H9 (cell line): ENCODE measurements around the gene GPX2. TPM values are rescaled to one million over a fixed set of nuclear protein-coding genes. Genes with fewer than 3 reads are reported as not detected.

Experiments used
- DNase-seq: peaks from one replicate; pipeline ENCODE4 v3.0.0-alpha.2; 2017
- H2AFZ ChIP-seq: one replicate; pipeline ENCODE4 v1.6.1; 2013; ENCODE audit warnings: mild to moderate bottlenecking, low read length, control low read depth, moderate library complexity
- H2AK5ac ChIP-seq: 2 replicates; pipeline ENCODE4 v1.6.1; 2013; ENCODE audit warnings: low read length, control low read depth, mixed read lengths; ENCODE audit not compliant: insufficient read length
- H2BK120ac ChIP-seq: one replicate; pipeline ENCODE4 v1.6.1; 2013; ENCODE audit warnings: low read depth, mild to moderate bottlenecking, low read length, control low read depth, inconsistent platforms; ENCODE audit not compliant: poor library complexity, severe bottlenecking
- H2BK12ac ChIP-seq: 2 replicates; pipeline ENCODE4 v1.6.1; 2013; ENCODE audit warnings: low read length, control low read depth, mixed read lengths, low read depth; ENCODE audit not compliant: insufficient read length
- H2BK15ac ChIP-seq: 2 replicates; pipeline ENCODE4 v1.6.1; 2013; ENCODE audit warnings: low read depth, low read length, control low read depth
- H2BK20ac ChIP-seq: one replicate; pipeline ENCODE4 v1.6.1; 2013; ENCODE audit warnings: low read depth, mild to moderate bottlenecking, low read length, control low read depth, inconsistent platforms; ENCODE audit not compliant: poor library complexity, severe bottlenecking
- H2BK5ac ChIP-seq: 2 replicates; pipeline ENCODE4 v1.6.1; 2013; ENCODE audit warnings: low read length, control low read depth, mixed read lengths; ENCODE audit not compliant: insufficient read length
- H3K14ac ChIP-seq: 2 replicates; pipeline ENCODE4 v1.6.1; 2013; ENCODE audit warnings: low read length, control low read depth; ENCODE audit not compliant: insufficient read depth
- H3K18ac ChIP-seq: 2 replicates; pipeline ENCODE4 v1.6.1; 2013; ENCODE audit warnings: low read depth, mild to moderate bottlenecking, mixed read lengths, low read length, control low read depth; ENCODE audit not compliant: insufficient read length
- H3K23ac ChIP-seq: 2 replicates; pipeline ENCODE4 v1.6.1; 2013; ENCODE audit warnings: low read length, control low read depth, mixed read lengths, low read depth; ENCODE audit not compliant: insufficient read length
- H3K23me2 ChIP-seq: 2 replicates; pipeline ENCODE4 v1.6.1; 2013; ENCODE audit warnings: low read depth, mild to moderate bottlenecking, mixed read lengths, low read length, control low read depth; ENCODE audit not compliant: insufficient read length, poor library complexity, severe bottlenecking
- H3K27ac ChIP-seq: 2 replicates; pipeline ENCODE4 v1.5.1; 2013; ENCODE audit warnings: low read length, control low read depth, mixed read lengths, low read depth; ENCODE audit not compliant: insufficient read length
- H3K27me3 ChIP-seq: 2 replicates; pipeline ENCODE4 v1.6.1; 2013; ENCODE audit warnings: low read length, control low read depth, inconsistent platforms; ENCODE audit not compliant: insufficient read depth
- H3K4ac ChIP-seq: 2 replicates; pipeline ENCODE4 v1.6.1; 2013; ENCODE audit warnings: low read depth, mild to moderate bottlenecking, control low read depth, inconsistent platforms, low read length, moderate library complexity
- H3K4me1 ChIP-seq: 2 replicates; pipeline ENCODE4 v1.6.1; 2013; ENCODE audit warnings: low read length, control low read depth, inconsistent platforms; ENCODE audit not compliant: insufficient read depth
- H3K4me2 ChIP-seq: 2 replicates; pipeline ENCODE4 v1.6.1; 2013; ENCODE audit warnings: low read length, control low read depth, mixed read lengths; ENCODE audit not compliant: insufficient read length, insufficient read depth
- H3K56ac ChIP-seq: 2 replicates; pipeline ENCODE4 v1.6.1; 2013; ENCODE audit warnings: low read depth, mild to moderate bottlenecking, mixed read lengths, low read length, control low read depth; ENCODE audit not compliant: insufficient read length
- H3K79me1 ChIP-seq: 2 replicates; pipeline ENCODE4 v1.6.1; 2013; ENCODE audit warnings: low read depth, mild to moderate bottlenecking, moderate library complexity, low read length, control low read depth, inconsistent platforms; ENCODE audit not compliant: insufficient read depth, poor library complexity, severe bottlenecking
- H3K79me2 ChIP-seq: 2 replicates; pipeline ENCODE4 v1.6.1; 2013; ENCODE audit warnings: low read length, control low read depth, inconsistent platforms; ENCODE audit not compliant: insufficient read depth
- H3K9ac ChIP-seq: 2 replicates; pipeline ENCODE4 v1.6.1; 2013; ENCODE audit warnings: low read length, control low read depth, mixed read lengths; ENCODE audit not compliant: insufficient read length; ENCODE audit errors: extremely low read depth
- H3K9me3 ChIP-seq: one replicate; pipeline ENCODE4 v1.6.1; 2013; ENCODE audit warnings: low read depth, low read length, inconsistent platforms; ENCODE audit not compliant: control insufficient read depth
- H3T11ph ChIP-seq: one replicate; pipeline ENCODE4 v1.6.1; 2013; ENCODE audit warnings: mild to moderate bottlenecking, low read length, control low read depth, inconsistent platforms
- H4K20me1 ChIP-seq: one replicate; pipeline ENCODE4 v1.6.1; 2013; ENCODE audit not compliant: control insufficient read depth, insufficient read length, insufficient read depth
- H4K5ac ChIP-seq: 2 replicates; pipeline ENCODE4 v1.6.1; 2013; ENCODE audit warnings: low read depth, mild to moderate bottlenecking, mixed read lengths, low read length, control low read depth; ENCODE audit not compliant: insufficient read length
- H4K8ac ChIP-seq: replicated peaks from 2 replicates; pipeline ENCODE4 v1.6.1; 2013; ENCODE audit warnings: low read length, control low read depth, mixed read lengths, low read depth; ENCODE audit not compliant: insufficient read length
- H4K91ac ChIP-seq: 2 replicates; pipeline ENCODE4 v1.6.1; 2013; ENCODE audit warnings: low read depth, mild to moderate bottlenecking, moderate library complexity, mixed read lengths, low read length, control low read depth; ENCODE audit not compliant: insufficient read length
- H3K27ac Mint-ChIP-seq, 3 experiments: 2 replicates in 2 of 3; 3 replicates in 1 of 3; pipeline ENCODE4 v1.8.0; 2020 to 2021; ENCODE audit warnings: mixed read lengths in 3 of 3, mild to moderate bottlenecking in 1 of 3, moderate library complexity in 1 of 3
- H3K27me3 Mint-ChIP-seq: 2 replicates; pipeline ENCODE4 v1.8.0; 2021; ENCODE audit warnings: low read depth, mild to moderate bottlenecking, moderate library complexity, mixed read lengths
- H3K36me3 Mint-ChIP-seq, 3 experiments: 2 replicates in 2 of 3; 3 replicates in 1 of 3; pipeline ENCODE4 v1.8.0; 2020 to 2021; ENCODE audit warnings: low read depth in 3 of 3, mixed read lengths in 3 of 3; ENCODE audit not compliant: insufficient read depth in 1 of 3
- H3K4me1 Mint-ChIP-seq, 2 experiments: 2 replicates each; pipeline ENCODE4 v1.8.0; 2020; ENCODE audit warnings: mixed read lengths in 2 of 2
- H3K4me3 Mint-ChIP-seq, 2 experiments: 2 replicates in 1 of 2; 3 replicates in 1 of 2; pipeline ENCODE4 v1.8.0; 2020 to 2021; ENCODE audit warnings: mild to moderate bottlenecking in 2 of 2, mixed read lengths in 2 of 2, moderate library complexity in 1 of 2
- H3K9me3 Mint-ChIP-seq, 2 experiments: 2 replicates in 1 of 2; 3 replicates in 1 of 2; pipeline ENCODE4 v1.8.0; 2020; ENCODE audit warnings: mild to moderate bottlenecking in 2 of 2, mixed read lengths in 2 of 2, moderate library complexity in 1 of 2
- WGBS: extraction: QIAGEN DNeasy Blood & Tissue Kit; methylation state at CpG from one replicate; pipeline ENCODE4 v1.1.7; 2013; ENCODE audit warnings: missing lambda C conversion rate, low lambda C conversion rate, mixed read lengths; ENCODE audit not compliant: insufficient read length; ENCODE audit errors: extremely low coverage; 5-methylcytosine and 5-hydroxymethylcytosine counted together
- total RNA-seq: library from RNA; stranded (reverse); gene quantifications from 2 replicates; pipeline ENCODE4 v1.2.1, GENCODE V29; 2021
- TF ChIP-seq, protein P1 (sequence below): fragments of 200-600 bp; sonication (generic); conservative IDR thresholded peaks from 3 replicates; pipeline ENCODE4 v1.8.0; 2021; ENCODE audit warnings: antibody characterized with exemption, mild to moderate bottlenecking

The GPX2 gene
- total RNA-seq, 1 experiment from 2014 or later: 0.79 TPM

DNA sequence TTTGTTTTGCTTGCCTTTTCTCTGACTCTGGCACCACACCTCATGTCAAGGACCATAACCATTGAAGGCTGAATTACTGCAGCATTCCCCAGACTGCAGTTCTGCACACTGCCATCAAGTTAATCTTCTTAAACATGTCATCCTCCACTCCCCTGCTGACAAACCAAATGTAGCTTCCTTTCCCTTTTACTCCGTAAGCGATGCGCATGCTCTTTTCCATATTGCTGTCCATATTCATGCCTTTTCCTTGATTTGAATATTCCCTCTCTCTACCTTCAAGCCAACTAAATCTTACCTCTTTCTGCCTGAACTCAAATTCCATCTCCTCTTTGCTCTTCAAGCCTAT lies 13.6 kb downstream of the GPX2 start:
- Histone ChIP-seq H3K4me1 (no peaks in the 10 kb centered on the region), H2AK5ac (no peak overlapping the region), H3K79me1 (no peaks in the 10 kb centered on the region), H3T11ph (no peak overlapping the region), H2BK20ac (no peak overlapping the region), H3K9me3 (no peaks in the 10 kb centered on the region), H3K23me2 (no peaks in the 10 kb centered on the region), H3K79me2 (no peaks in the 10 kb centered on the region), H4K8ac (no peak overlapping the region), H3K27ac (no peak overlapping the region), H3K23ac (no peak overlapping the region), H3K14ac (no peak overlapping the region), H4K20me1 (no peaks in the 10 kb centered on the region), H3K56ac (no peak overlapping the region), H2AFZ (no peak overlapping the region), H2BK5ac (no peak overlapping the region), H2BK15ac (no peak overlapping the region), H3K4me2 (no peak overlapping the region), H3K18ac (no peak overlapping the region), H3K9ac (no peak overlapping the region), H2BK120ac (no peak overlapping the region), H3K4ac (no peak overlapping the region), H2BK12ac (no peak overlapping the region), H4K5ac (no peak overlapping the region), H4K91ac (no peak overlapping the region), H3K27me3 (no peaks in the 10 kb centered on the region)
- Mint-ChIP-seq H3K4me1 (no peaks in the 10 kb centered on the region), H3K36me3 (peaks cover 6 to 38% (median 33%) of the 10 kb centered on the region in 3 experiments; a peak in 5 of 7 replicates), H3K9me3 (no peaks in the 10 kb centered on the region), H3K4me3 (no peak overlapping the region), H3K27ac (no peak overlapping the region), H3K27me3 (no peaks in the 10 kb centered on the region)
- DNase-seq: no peak
- WGBS: no CpG with 5 or more reads among the region's 3 CpGs
- TF ChIP-seq, protein P1, sequence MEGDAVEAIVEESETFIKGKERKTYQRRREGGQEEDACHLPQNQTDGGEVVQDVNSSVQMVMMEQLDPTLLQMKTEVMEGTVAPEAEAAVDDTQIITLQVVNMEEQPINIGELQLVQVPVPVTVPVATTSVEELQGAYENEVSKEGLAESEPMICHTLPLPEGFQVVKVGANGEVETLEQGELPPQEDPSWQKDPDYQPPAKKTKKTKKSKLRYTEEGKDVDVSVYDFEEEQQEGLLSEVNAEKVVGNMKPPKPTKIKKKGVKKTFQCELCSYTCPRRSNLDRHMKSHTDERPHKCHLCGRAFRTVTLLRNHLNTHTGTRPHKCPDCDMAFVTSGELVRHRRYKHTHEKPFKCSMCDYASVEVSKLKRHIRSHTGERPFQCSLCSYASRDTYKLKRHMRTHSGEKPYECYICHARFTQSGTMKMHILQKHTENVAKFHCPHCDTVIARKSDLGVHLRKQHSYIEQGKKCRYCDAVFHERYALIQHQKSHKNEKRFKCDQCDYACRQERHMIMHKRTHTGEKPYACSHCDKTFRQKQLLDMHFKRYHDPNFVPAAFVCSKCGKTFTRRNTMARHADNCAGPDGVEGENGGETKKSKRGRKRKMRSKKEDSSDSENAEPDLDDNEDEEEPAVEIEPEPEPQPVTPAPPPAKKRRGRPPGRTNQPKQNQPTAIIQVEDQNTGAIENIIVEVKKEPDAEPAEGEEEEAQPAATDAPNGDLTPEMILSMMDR: no peak
